Sigmoid colon (tissue), 4 donors: Measurements from ENCODE around the gene GGA3.

Source experiments
- CTCF ChIP-seq, 4 experiments: fragments of 450-650 bp in 3 of 4; fragments of 200-600 bp in 1 of 4; IDR thresholded peaks; one replicate each; pipeline ENCODE4 v1.5.1; 2016 to 2019; ENCODE audit warnings: antibody characterized with exemption in 4 of 4, mild to moderate bottlenecking in 3 of 4, moderate library complexity in 2 of 4
- EP300 ChIP-seq, 4 donors: sonication (generic); formaldehyde crosslinking; IDR thresholded peaks; one replicate each; pipeline ENCODE4 v1.6.1; 2017; ENCODE audit warnings: antibody characterized with exemption in 4 of 4
- POLR2A ChIP-seq, 2 donors: fragments of 450-650 bp; IDR thresholded peaks; one replicate each; pipeline ENCODE4 v1.6.1; 2016; ENCODE audit warnings: antibody characterized with exemption in 2 of 2, mild to moderate bottlenecking in 2 of 2, moderate library complexity in 2 of 2
- POLR2AphosphoS5 ChIP-seq, 4 donors: sonication (generic); formaldehyde crosslinking; IDR thresholded peaks; one replicate each; pipeline ENCODE4 v1.6.1; 2017; ENCODE audit warnings: antibody characterized with exemption in 4 of 4

- TF ChIP-seq CTCF (IDR thresholded peaks at IDR 0.05) (no peak), POLR2AphosphoS5 (IDR thresholded peaks at IDR 0.05) (no peak), POLR2A (IDR thresholded peaks at IDR 0.05) (no peak), EP300 (IDR thresholded peaks at IDR 0.05) (no peak)
These were observed 22.2 kb downstream of the GGA3 start for GRCh38 chr17:75239214-75239613.
